Measurements from ENCODE around the gene SLC35B2.

SLC35B2 gene

DNA sequence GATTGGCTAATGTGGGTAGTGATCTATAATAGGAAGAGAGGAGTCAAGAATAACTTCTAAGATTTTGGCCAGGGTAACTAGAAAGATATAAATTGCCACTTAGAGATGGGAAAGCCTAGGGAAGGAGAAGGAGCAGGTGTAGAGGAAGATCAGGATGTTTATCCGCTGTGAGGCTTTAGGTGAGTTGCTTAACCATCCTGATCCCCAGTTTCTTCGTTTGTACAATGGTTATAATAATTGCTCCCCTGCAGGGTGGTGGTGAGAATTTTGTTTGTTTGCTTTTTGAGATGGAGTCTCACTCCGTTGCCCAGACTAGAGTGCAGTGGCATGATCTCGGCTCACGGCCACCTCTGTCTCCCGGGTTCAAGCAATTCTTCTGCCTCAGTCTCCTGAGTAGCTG is 43.0 kb downstream of the SLC35B2 start:
- Histone ChIP-seq H3K27ac (no peak overlapping the region), H3K9me3 (no peaks in the 10 kb centered on the region), H3K27me3 (no peaks in the 10 kb centered on the region), H3K4me3 (ENCODE audit: low read depth in 1 of 2, low read length in 1 of 2) (no peak overlapping the region), H3K36me3 (no peaks in the 10 kb centered on the region), H3K4me1 (ENCODE audit: control insufficient read depth in 1 of 2, insufficient read depth in 1 of 2, low read depth in 1 of 2, low read length in 1 of 2) (peaks cover 28 to 30% of the 10 kb centered on the region in 2 experiments)
- TF ChIP-seq CTCF (IDR thresholded peaks at IDR 0.05), result no peak

GRCh38 chr6:44211284-44211683 is 46.0 kb downstream of the SLC35B2 start:
- Histone ChIP-seq H3K27me3 (no peaks in the 10 kb centered on the region), H3K27ac (peak overlapping the region; percentile 9), H3K9me3 (no peaks in the 10 kb centered on the region), H3K36me3 (no peaks in the 10 kb centered on the region), H3K4me1 (ENCODE audit: control insufficient read depth in 1 of 2, insufficient read depth in 1 of 2, low read depth in 1 of 2, low read length in 1 of 2) (peaks cover 15 to 16% of the 10 kb centered on the region in 2 experiments), H3K4me3 (ENCODE audit: low read depth in 1 of 2, low read length in 1 of 2) (no peak overlapping the region)
- TF ChIP-seq CTCF (IDR thresholded peaks at IDR 0.05), result no peak

DNA sequence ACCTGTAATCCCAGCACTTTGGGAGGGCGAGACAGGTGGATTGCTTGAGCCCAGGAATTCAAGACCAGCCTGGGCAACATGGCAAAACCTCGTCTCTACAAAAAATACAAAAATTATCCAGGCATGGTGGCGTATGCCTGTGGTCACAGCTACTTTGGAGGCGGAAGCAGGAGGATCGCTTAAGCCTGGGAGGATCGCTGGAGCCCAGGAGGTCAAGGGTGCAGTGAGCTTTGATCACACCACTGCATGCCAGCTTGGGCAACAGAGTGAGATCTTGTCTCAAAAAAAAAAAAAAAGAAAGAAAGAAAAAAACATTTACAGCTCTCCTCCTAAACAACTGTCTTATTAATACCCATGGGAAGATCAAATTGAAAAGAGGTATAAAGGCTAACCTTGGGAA is 49.4 kb downstream of the SLC35B2 start:
- no peak for TF ChIP-seq CTCF (IDR thresholded peaks at IDR 0.05)
- no peaks in the 10 kb centered on the region for H3K27me3 ChIP-seq
- no peaks in the 10 kb centered on the region for H3K36me3 ChIP-seq
- peaks cover 15 to 16% of the 10 kb centered on the region in 2 experiments for H3K4me1 ChIP-seq (ENCODE audit: control insufficient read depth in 1 of 2, insufficient read depth in 1 of 2, low read depth in 1 of 2, low read length in 1 of 2)
- no peaks in the 10 kb centered on the region for H3K9me3 ChIP-seq
- no peak overlapping the region for H3K4me3 ChIP-seq (ENCODE audit: low read depth in 1 of 2, low read length in 1 of 2)
- no peak overlapping the region for H3K27ac ChIP-seq

Measured in neutrophil (primary cell).